Fibroblast of upper back skin (primary cell): ENCODE measurements around the gene TOP2A.

Experiments used
- DNase-seq: peaks from one replicate; pipeline ENCODE4 v3.0.0-alpha.2; 2013

Gene TOP2A

GRCh38 chr17:40417609-40418427, at the start of gene TOP2A:
Gene TOP2A (minus strand): TSS chr17:40417896. CDS start chr17:40417791, 105 bp downstream.
- DNase-seq: peak; percentile 100

- DNase-seq: no peak
Observed at GRCh38 chr17:40467281-40467867, 49.7 kb upstream of the TOP2A start.

GRCh38 chr17:40466298-40466971, 48.7 kb upstream of the TOP2A start:
- DNase-seq: no peak

GRCh38 chr17:40464392-40464855, 46.7 kb upstream of the TOP2A start:
- no peak for DNase-seq

- no peak for DNase-seq
Observed at GRCh38 chr17:40463122-40463550, 45.4 kb upstream of the TOP2A start.

GRCh38 chr17:40462343-40463121, 44.8 kb upstream of the TOP2A start:
- DNase-seq: no peak

GRCh38 chr17:40461732-40462342, 44.1 kb upstream of the TOP2A start:
- DNase-seq: peak; percentile 73

- peak; percentile 68 for DNase-seq
Observed at GRCh38 chr17:40460968-40461731, 43.5 kb upstream of the TOP2A start.

- DNase-seq: no peak
Observed at GRCh38 chr17:40460604-40460967, 42.9 kb upstream of the TOP2A start.

- DNase-seq: peak; percentile 56
Observed at GRCh38 chr17:40459636-40460603, 42.2 kb upstream of the TOP2A start.

GRCh38 chr17:40458851-40459482, 41.3 kb upstream of the TOP2A start:
- DNase-seq: no peak

- DNase-seq: peak; percentile 95
Observed at GRCh38 chr17:40457964-40458791, 40.5 kb upstream of the TOP2A start.

GRCh38 chr17:40457369-40457768, 39.7 kb upstream of the TOP2A start:
- DNase-seq: no peak

GRCh38 chr17:40456396-40456951, 38.8 kb upstream of the TOP2A start:
- no peak for DNase-seq

- no peak for DNase-seq
Observed at GRCh38 chr17:40454613-40454995, 36.9 kb upstream of the TOP2A start.

- peak; percentile 72 for DNase-seq
Observed at GRCh38 chr17:40453881-40454612, 36.4 kb upstream of the TOP2A start.

GRCh38 chr17:40452921-40453378, 35.3 kb upstream of the TOP2A start:
- no peak for DNase-seq
